Measurements from ENCODE around the gene SCMH1.

Gene SCMH1

DNA sequence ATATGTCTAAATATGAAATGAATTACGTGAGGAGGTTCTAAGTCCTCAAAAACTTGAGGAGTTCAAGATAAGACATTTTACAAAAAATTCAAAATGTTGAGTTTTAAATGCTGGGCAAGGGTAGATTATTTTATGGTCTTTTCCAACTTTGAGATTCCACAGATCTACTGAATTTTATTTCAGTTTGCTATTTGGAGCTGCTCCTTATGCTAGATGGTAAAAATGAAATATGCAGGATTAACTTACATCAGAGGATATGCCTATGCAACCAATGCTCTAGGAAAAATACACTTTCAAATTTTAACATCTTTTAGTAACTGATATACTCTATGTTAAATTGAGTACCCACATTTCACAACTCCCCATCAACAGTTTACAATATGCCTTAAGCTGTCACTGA lies 83.1 kb downstream of the SCMH1 start:
- Histone ChIP-seq H3K4me1 (peaks cover 4% of the 10 kb centered on the region; the same call in 1 of the 2 replicates), H3K27me3 (no peaks in the 10 kb centered on the region), H3K9me3 (no peaks in the 10 kb centered on the region), H3K4me3 (ENCODE audit: low read depth, low read length) (no peak overlapping the region), H3K36me3 (no peaks in the 10 kb centered on the region)
- DNase-seq: no peak
- TF ChIP-seq CTCF (IDR thresholded peaks at IDR 0.05; ENCODE audit: low read depth, low read length): no peak

DNA sequence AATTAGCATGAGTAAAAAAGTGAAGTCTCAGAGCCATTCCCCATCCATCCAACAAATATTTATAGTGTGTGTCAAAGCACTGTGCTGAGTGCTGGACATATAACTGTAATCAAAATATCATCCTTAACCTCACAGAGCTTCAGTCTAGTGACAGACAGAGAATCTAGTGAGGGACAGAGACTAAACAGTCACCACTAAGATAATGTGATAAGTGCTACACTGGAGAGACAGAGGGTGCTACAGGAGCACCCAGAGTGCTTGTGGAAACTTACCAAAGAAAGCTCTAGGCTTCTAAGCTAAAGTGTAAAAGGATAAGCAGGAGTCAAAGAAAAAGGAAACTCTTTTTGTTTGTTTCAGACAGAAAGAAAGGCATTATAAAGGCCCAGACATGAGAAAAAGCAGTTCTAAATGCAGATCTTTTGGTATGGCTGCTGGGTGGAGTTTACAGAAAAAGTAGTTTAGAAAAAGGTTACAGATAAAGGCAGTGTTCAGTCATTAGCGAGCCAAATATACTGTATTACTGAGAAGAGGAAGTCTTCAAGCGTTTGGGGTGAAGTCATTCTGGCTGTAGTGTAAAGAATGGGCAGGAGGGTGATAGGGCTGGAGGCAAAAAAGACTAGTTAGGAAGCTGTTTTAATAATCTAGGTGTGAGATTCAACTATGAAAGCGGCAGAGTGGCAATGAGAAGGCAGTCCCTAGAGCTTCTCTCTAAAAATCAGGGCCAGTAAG lies 83.8 kb downstream of the SCMH1 start:
- DNase-seq: no peak
- Histone ChIP-seq H3K9me3 (no peaks in the 10 kb centered on the region), H3K4me1 (peaks cover 4% of the 10 kb centered on the region; the same call in 1 of the 2 replicates), H3K36me3 (no peaks in the 10 kb centered on the region), H3K27me3 (no peaks in the 10 kb centered on the region), H3K4me3 (ENCODE audit: low read depth, low read length) (no peak overlapping the region)
- TF ChIP-seq CTCF (IDR thresholded peaks at IDR 0.05; ENCODE audit: low read depth, low read length): no peak

DNA sequence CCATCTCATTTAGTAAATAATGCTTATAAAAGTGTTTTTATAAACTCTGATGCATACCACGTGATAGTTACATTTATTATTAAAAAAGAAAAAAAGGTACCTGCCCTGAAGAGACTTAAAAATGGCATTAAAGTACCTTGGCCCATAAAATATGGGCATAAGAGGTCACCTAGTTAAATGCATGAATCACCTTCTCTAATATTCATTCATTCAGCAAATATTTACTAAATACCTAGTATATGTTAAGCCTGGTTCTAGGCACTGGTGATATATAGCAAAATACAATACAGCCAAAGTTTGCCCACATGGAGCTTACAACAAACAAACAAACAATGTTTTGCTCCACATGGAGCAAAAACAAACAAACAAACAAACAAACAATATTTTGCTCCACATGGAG lies 87.0 kb downstream of the SCMH1 start:
- H3K27me3 ChIP-seq: no peaks in the 10 kb centered on the region
- H3K4me1 ChIP-seq: peaks cover 4% of the 10 kb centered on the region; the same call in 1 of the 2 replicates
- no peaks in the 10 kb centered on the region for H3K9me3 ChIP-seq
- no peak for TF ChIP-seq CTCF (IDR thresholded peaks at IDR 0.05; ENCODE audit: low read depth, low read length)
- no peak for DNase-seq
- H3K36me3 ChIP-seq: no peaks in the 10 kb centered on the region
- H3K4me3 ChIP-seq (ENCODE audit: low read depth, low read length): no peak overlapping the region

GRCh38 chr1:41153750-41154274 lies 88.3 kb downstream of the SCMH1 start:
- Histone ChIP-seq H3K4me3 (ENCODE audit: low read depth, low read length) (no peak overlapping the region), H3K27me3 (no peaks in the 10 kb centered on the region), H3K4me1 (peaks cover 4% of the 10 kb centered on the region; the same call in 1 of the 2 replicates), H3K36me3 (no peaks in the 10 kb centered on the region), H3K9me3 (no peaks in the 10 kb centered on the region)
- DNase-seq: no peak
- TF ChIP-seq CTCF (IDR thresholded peaks at IDR 0.05; ENCODE audit: low read depth, low read length): no peak

GRCh38 chr1:41152622-41153044 lies 89.5 kb downstream of the SCMH1 start:
- H3K4me3 ChIP-seq (ENCODE audit: low read depth, low read length): no peak overlapping the region
- H3K36me3 ChIP-seq: no peaks in the 10 kb centered on the region
- H3K27me3 ChIP-seq: no peaks in the 10 kb centered on the region
- no peak for TF ChIP-seq CTCF (IDR thresholded peaks at IDR 0.05; ENCODE audit: low read depth, low read length)
- DNase-seq: no peak
- H3K4me1 ChIP-seq: no peaks in the 10 kb centered on the region
- no peaks in the 10 kb centered on the region for H3K9me3 ChIP-seq

DNA sequence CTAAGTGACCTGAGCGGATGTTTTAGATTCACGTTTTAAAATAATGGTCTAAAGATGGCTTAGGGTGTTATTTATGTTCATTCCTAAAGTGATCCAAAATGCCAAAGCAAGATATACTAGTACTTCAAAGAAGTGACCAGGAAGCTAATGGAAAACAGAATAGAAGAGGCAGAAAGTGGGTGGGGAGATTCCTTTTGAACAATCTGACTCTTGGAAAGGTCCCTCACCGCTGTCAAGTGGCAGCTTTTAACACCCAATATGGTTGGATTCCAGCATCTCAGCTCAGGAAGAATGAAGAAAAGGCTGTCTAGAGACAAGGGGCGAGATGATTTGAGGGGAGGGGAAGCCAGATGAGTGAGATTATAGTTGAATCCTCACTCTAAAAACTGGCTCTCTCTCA lies 90.3 kb downstream of the SCMH1 start:
- H3K27me3 ChIP-seq: no peaks in the 10 kb centered on the region
- no peaks in the 10 kb centered on the region for H3K36me3 ChIP-seq
- TF ChIP-seq CTCF (IDR thresholded peaks at IDR 0.05; ENCODE audit: low read depth, low read length): no peak
- H3K4me3 ChIP-seq (ENCODE audit: low read depth, low read length): no peak overlapping the region
- DNase-seq: no peak
- no peaks in the 10 kb centered on the region for H3K4me1 ChIP-seq
- no peaks in the 10 kb centered on the region for H3K9me3 ChIP-seq

Measured in BE2C (cell line).